Astrocyte of the cerebellum (primary cell): Measurements from ENCODE around the gene BBX.

Experiments
- DNase-seq: peaks from one replicate; pipeline ENCODE4 v3.0.0-alpha.2; 2011; ENCODE audit warnings: low read depth
- H3K4me3 ChIP-seq: 2 replicates; pipeline ENCODE4 v1.5.1; 2011; ENCODE audit warnings: mild to moderate bottlenecking, low read depth, low read length, moderate library complexity
- in situ Hi-C: cut with HindIII; loops from 2 replicates; pipeline ENCODE4 v1.10.0; 2017; ENCODE audit warnings: low sequenced_read_pairs
- TF ChIP-seq, protein P1 (sequence below): IDR thresholded peaks from 2 replicates; pipeline ENCODE4 v1.5.1; 2012; ENCODE audit warnings: low read length, low read depth, moderate library complexity, mild to moderate bottlenecking; ENCODE audit errors: missing control alignments

Gene BBX

DNA sequence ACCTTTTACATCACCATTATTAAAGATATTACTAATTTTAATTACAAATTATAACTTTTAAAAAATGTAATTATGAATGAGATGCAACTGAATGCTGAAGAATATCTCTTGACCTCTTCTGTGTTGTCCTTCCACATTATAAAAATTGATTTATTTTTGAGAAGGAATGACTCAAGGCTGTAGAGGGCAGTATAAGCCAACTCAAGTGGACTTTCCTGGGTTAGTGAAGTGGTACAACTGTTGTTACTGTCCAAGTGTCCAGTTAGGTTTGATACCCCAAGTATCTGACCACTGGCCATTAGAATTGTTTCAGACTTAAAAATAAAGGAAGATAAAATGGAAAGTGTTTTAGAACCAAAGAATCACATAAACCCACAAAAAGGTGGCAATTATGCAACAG, 51.9 kb downstream of the BBX start:
- H3K4me3 ChIP-seq: no peak overlapping the region
- DNase-seq: peak; percentile 28
- TF ChIP-seq, protein P1, sequence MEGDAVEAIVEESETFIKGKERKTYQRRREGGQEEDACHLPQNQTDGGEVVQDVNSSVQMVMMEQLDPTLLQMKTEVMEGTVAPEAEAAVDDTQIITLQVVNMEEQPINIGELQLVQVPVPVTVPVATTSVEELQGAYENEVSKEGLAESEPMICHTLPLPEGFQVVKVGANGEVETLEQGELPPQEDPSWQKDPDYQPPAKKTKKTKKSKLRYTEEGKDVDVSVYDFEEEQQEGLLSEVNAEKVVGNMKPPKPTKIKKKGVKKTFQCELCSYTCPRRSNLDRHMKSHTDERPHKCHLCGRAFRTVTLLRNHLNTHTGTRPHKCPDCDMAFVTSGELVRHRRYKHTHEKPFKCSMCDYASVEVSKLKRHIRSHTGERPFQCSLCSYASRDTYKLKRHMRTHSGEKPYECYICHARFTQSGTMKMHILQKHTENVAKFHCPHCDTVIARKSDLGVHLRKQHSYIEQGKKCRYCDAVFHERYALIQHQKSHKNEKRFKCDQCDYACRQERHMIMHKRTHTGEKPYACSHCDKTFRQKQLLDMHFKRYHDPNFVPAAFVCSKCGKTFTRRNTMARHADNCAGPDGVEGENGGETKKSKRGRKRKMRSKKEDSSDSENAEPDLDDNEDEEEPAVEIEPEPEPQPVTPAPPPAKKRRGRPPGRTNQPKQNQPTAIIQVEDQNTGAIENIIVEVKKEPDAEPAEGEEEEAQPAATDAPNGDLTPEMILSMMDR: peak; percentile 54
- in situ Hi-C loops: no loop called here

DNA sequence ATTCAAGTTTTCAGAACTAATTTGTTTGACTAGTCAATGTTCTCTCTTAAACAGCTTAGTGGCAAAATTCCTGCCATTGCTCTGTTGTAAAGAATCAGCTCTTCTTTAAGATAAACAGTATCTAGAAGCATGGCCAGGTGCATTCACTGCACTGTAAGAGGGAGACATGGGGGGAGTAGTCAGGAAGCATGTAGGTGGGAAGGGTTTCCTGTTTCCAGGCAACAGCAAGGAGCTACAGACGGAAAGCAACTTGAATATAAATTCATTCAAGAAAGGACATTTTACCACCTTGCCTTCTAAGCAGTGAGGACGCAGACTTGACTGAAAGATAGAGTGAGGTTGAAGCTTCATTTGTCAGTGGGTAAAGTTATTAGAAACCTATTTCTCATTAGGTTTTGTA, 55.3 kb downstream of the BBX start:
- in situ Hi-C loops: no loop called here
- TF ChIP-seq, protein P1: no peak
- H3K4me3 ChIP-seq: no peak overlapping the region
- no peak for DNase-seq

DNA sequence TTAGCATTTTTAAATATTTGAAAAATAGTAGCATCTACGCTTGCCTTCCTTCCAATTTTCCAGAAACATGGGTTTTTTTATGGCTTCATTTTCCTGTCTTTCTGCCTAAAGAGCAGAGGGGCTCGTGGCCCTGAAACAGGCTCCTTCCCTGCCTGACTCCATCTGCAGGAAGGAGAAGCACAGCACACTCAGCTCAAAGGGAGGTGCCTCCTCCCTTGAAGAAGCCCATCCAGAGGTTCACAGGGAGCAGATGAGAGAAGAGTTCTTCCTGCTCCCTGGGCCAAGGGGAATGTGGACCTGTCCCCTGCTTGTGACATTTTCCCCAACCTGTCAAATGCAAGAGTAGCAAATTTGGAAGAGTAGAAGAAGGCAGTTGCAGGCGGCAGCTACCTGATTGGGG, 55.8 kb downstream of the BBX start:
- in situ Hi-C loops: no loop called here
- TF ChIP-seq, protein P1: no peak
- no peak overlapping the region for H3K4me3 ChIP-seq
- no peak for DNase-seq

DNA sequence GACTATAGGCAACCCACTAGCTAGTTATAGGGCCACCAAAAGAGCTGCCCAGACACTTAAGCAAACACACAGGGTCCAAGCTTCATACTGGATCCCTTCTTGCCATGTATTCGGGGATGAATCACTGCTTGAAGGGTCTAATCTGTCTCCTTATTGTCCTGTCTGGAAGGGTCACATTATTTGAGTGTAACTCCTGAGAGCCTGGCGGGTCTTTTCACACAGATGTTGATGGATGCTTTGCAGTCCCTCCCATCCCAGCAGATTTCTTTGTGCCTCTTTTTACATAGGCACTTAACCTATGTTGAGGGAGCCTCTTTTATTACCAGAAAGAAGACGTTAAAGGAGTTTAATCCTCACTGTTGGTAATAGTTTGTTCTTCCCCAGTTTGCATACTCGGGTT, 56.6 kb downstream of the BBX start:
- in situ Hi-C loops: no loop called here
- H3K4me3 ChIP-seq: no peak overlapping the region
- no peak for DNase-seq
- TF ChIP-seq, protein P1: no peak

DNA sequence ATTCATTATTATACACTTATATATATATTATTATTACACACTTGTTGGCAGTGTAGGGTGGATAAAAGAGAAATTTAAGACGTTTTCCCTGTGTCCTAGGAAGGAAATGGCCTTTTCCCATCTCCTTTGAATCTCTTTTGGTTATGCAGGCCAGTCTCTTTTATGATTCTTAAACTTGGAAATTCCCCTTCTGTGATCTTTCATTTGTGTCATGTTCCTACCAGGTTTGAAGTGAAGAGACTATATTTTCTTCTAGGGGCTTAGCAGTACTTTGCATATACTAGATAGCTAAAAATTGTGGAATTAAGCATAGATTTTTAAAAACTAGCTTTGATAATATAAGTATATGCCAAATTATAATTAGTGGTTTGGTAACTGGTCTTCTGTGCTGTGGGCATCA, 58.5 kb downstream of the BBX start:
- no peak for DNase-seq
- in situ Hi-C loops: no loop called here
- no peak overlapping the region for H3K4me3 ChIP-seq
- TF ChIP-seq, protein P1: no peak

DNA sequence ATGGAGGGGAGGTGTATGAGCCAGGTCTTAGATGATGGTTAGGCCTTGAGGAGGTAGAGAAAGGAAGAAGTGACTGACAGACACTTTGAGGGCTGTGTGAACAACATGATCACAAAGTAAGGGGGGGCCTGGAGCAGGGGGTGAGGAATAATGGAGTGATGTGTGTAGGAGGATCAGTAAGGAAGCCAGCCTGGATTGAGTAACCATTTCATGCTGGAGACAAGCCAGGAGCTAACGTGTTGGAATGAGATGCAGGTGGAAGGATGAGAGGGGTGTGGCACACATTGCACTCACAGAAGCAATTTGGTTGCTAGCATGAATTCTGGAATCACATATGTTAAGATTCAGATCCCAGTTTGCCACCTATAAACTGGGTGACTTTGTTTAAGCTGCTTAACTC, 65.5 kb downstream of the BBX start:
- no peak overlapping the region for H3K4me3 ChIP-seq
- TF ChIP-seq, protein P1: no peak
- in situ Hi-C loops: no loop called here
- no peak for DNase-seq

DNA sequence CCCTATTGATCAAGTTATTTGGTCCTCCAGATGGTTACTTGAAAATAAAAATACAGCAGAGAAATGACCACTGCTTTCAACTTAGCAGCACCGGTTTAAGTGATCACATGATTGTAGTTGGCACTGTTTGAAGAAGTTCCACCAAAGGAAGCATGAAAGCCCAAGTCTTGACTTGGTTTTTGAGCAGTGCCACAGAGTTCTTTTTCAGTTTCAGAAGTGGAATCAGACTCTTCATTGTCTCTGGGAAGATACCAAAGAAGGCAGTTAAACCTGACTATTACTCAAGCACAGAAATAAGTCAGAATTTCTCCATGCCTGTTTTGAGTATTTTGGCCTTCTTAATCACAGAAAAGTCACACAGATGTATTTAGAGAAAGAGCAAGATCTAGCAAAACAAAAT, 66.7 kb downstream of the BBX start:
- TF ChIP-seq, protein P1: no peak
- H3K4me3 ChIP-seq: no peak overlapping the region
- in situ Hi-C loops: no loop called here
- no peak for DNase-seq
